IPS-18c (cell line): ENCODE measurements around the gene UGT1A3.

Experiments
- H3K4me3 ChIP-seq: 2 replicates; pipeline ENCODE4 v1.7.0; 2013; ENCODE audit warnings: low read depth, mild to moderate bottlenecking, low read length, moderate library complexity; ENCODE audit not compliant: insufficient read depth
- H3K9me3 ChIP-seq: one replicate; pipeline ENCODE4 v1.6.1; 2013; ENCODE audit warnings: mild to moderate bottlenecking, low read length, moderate library complexity; ENCODE audit not compliant: control insufficient read depth, insufficient read depth

The UGT1A3 gene

GRCh38 chr2:233773854-233774253 is 45.0 kb downstream of the UGT1A3 start:
- no peaks in the 10 kb centered on the region for H3K9me3 ChIP-seq
- H3K4me3 ChIP-seq = no peak overlapping the region

GRCh38 chr2:233775414-233775813 is 46.6 kb downstream of the UGT1A3 start:
- H3K4me3 ChIP-seq = no peak overlapping the region
- no peaks in the 10 kb centered on the region for H3K9me3 ChIP-seq

GRCh38 chr2:233778030-233778429 is 49.2 kb downstream of the UGT1A3 start, which contains the start of gene MROH2A:
Gene MROH2A (plus strand): TSS chr2:233778330. CDS start chr2:233779359, 1,029 bp downstream.
- no peaks in the 10 kb centered on the region for H3K9me3 ChIP-seq

GRCh38 chr2:233779722-233780121 is 50.9 kb downstream of the UGT1A3 start:
- Histone ChIP-seq H3K9me3 (no peaks in the 10 kb centered on the region), H3K4me3 (no peak overlapping the region)

More at GRCh38 chr2:233778030-233778429, 49.2 kb downstream of the UGT1A3 start, which contains the start of gene MROH2A:
- H3K4me3 ChIP-seq = no peak within 1 kb of the TSS

GRCh38 chr2:233780771-233781170 is 51.9 kb downstream of the UGT1A3 start:
- Histone ChIP-seq H3K4me3 (no peak overlapping the region), H3K9me3 (peaks cover 3% of the 10 kb centered on the region)

GRCh38 chr2:233789554-233789953 is 60.7 kb downstream of the UGT1A3 start:
- Histone ChIP-seq H3K9me3 (peaks cover 5% of the 10 kb centered on the region), H3K4me3 (no peak overlapping the region)

- no peak overlapping the region for H3K4me3 ChIP-seq
- H3K9me3 ChIP-seq = peaks cover 2% of the 10 kb centered on the region
Measured at GRCh38 chr2:233791151-233791882, 62.5 kb downstream of the UGT1A3 start.

- no peak overlapping the region for H3K4me3 ChIP-seq
Measured at GRCh38 chr2:233791883-233792329, 63.1 kb downstream of the UGT1A3 start.

GRCh38 chr2:233792720-233793119 is 63.9 kb downstream of the UGT1A3 start:
- H3K9me3 ChIP-seq = peaks cover 2% of the 10 kb centered on the region
- H3K4me3 ChIP-seq = no peak overlapping the region

More at GRCh38 chr2:233791883-233792329, 63.1 kb downstream of the UGT1A3 start:
- peaks cover 2% of the 10 kb centered on the region for H3K9me3 ChIP-seq

- Histone ChIP-seq H3K4me3 (no peak overlapping the region), H3K9me3 (peaks cover 2% of the 10 kb centered on the region)
Measured at GRCh38 chr2:233793465-233794127, 64.8 kb downstream of the UGT1A3 start.

- Histone ChIP-seq H3K4me3 (no peak overlapping the region), H3K9me3 (peaks cover 2% of the 10 kb centered on the region)
Measured at GRCh38 chr2:233794128-233794658, 65.4 kb downstream of the UGT1A3 start.

- Histone ChIP-seq H3K9me3 (peaks cover 2% of the 10 kb centered on the region), H3K4me3 (no peak overlapping the region)
Measured at GRCh38 chr2:233795735-233796171, 66.9 kb downstream of the UGT1A3 start.

GRCh38 chr2:233796254-233796653 is 67.4 kb downstream of the UGT1A3 start:
- Histone ChIP-seq H3K4me3 (no peak overlapping the region), H3K9me3 (peaks cover 2% of the 10 kb centered on the region)

GRCh38 chr2:233798335-233799086 is 69.7 kb downstream of the UGT1A3 start:
- no peaks in the 10 kb centered on the region for H3K9me3 ChIP-seq
- no peak overlapping the region for H3K4me3 ChIP-seq

GRCh38 chr2:233799087-233799665 is 70.3 kb downstream of the UGT1A3 start:
- Histone ChIP-seq H3K9me3 (no peaks in the 10 kb centered on the region), H3K4me3 (no peak overlapping the region)

GRCh38 chr2:233799716-233800115 is 70.9 kb downstream of the UGT1A3 start:
- Histone ChIP-seq H3K4me3 (no peak overlapping the region), H3K9me3 (no peaks in the 10 kb centered on the region)

GRCh38 chr2:233800208-233800607 is 71.4 kb downstream of the UGT1A3 start:
- H3K4me3 ChIP-seq = no peak overlapping the region
- H3K9me3 ChIP-seq = no peaks in the 10 kb centered on the region
